ENCODE results near the gene HHIPL1.

The HHIPL1 gene

DNA sequence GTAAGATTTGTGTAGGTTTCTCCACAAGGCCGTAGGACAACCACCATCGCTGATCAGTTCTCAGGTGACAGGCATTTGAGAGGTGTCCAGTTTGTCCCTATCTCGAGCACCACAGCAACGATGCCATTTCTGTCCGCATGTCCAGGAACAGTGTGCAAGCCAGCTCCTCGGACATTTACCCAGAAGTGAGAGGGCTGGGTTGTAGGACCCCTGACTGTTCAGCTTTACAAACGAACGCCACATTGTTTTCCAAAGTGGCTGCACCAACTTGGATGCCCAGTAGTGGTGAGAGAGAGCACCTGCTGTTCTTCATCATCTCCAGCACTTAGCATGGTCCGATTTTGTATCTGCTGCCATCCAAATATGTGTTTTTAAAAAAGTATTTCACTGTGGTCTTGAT, 77.8 kb downstream of the HHIPL1 start:
- H3K4me3 ChIP-seq (ENCODE audit: low read depth, low read length): no peak overlapping the region
- TF ChIP-seq, protein P1, sequence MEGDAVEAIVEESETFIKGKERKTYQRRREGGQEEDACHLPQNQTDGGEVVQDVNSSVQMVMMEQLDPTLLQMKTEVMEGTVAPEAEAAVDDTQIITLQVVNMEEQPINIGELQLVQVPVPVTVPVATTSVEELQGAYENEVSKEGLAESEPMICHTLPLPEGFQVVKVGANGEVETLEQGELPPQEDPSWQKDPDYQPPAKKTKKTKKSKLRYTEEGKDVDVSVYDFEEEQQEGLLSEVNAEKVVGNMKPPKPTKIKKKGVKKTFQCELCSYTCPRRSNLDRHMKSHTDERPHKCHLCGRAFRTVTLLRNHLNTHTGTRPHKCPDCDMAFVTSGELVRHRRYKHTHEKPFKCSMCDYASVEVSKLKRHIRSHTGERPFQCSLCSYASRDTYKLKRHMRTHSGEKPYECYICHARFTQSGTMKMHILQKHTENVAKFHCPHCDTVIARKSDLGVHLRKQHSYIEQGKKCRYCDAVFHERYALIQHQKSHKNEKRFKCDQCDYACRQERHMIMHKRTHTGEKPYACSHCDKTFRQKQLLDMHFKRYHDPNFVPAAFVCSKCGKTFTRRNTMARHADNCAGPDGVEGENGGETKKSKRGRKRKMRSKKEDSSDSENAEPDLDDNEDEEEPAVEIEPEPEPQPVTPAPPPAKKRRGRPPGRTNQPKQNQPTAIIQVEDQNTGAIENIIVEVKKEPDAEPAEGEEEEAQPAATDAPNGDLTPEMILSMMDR (IDR thresholded peaks at IDR 0.05; ENCODE audit: borderline replicate concordance, insufficient read depth, low read depth, low read length): no peak

DNA sequence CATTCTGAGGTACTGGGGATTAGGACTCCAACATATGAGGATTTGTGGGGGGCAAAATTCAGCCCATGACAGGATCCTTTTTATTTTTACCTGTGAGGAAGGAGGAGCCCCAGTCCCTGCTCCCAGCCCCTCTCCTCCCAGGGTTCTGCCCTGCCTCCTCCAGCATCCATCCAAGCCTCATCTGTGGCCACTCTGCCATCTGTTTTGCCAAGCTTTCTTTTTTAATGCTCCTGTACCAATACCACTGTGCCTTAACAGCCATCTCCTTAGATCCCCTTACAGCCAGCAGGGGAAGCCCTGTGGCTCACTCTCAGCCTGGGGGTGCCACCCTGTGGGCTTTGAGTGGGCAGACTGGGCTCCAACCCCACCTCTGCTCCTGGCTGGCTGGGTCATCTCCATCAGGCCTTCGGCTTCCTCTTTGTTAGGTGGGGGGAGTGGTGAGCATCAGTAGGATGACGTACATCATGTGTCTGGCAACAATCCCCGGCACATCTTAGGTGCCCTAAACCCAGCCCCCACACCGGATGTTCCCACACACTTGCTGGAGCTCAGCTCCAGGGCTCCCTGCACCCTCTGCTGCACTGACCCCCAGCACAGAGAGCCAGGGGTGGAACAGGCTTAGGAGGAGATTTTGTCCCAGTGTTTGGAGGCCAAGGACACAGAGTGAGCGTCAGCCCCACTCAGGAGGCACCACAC, 79.4 kb downstream of the HHIPL1 start:
- no peak overlapping the region for H3K4me3 ChIP-seq (ENCODE audit: low read depth, low read length)
- TF ChIP-seq, protein P1 (IDR thresholded peaks at IDR 0.05; ENCODE audit: borderline replicate concordance, insufficient read depth, low read depth, low read length): no peak

DNA sequence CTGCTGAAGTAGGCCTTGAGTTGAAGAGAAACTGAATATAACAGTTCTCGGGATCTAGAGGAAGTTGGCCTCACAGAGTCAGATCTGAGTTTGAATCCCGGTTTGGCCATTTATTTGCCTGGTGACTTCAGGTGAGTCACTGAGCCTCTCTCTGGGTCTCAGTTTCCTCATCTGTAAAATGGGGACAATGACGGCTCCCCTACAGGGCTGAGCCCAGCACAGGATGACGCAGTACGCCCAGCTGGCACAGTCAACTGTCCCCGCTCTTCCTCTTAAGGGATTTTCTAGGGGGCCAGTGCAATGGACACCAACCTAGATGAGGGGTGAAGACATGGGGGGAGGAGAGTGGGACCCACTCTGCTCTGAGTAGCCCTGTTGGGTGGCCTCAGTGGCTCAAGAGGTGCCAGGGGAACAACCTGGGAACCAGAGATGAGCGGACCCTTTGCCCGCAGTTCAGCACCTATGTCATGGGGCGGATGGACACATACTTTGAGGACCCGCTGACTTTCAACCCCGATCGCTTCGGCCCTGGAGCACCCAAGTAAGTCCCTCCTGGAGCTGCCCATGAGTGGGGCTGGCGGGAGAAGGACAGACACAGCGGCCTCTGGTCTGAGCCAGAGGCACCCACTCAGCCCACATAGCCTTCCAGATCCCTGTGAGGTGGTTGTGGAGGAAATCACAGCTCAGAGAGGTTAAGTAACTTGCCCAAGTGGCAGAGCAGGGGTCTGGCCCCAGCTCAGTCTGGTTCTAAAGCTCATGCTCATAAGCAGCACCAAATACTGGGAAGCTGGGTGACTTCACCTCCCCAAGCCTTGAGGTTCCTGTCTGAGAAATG, 80.2 kb downstream of the HHIPL1 start:
- TF ChIP-seq, protein P1 (IDR thresholded peaks at IDR 0.05; ENCODE audit: borderline replicate concordance, insufficient read depth, low read depth, low read length): no peak
- H3K4me3 ChIP-seq (ENCODE audit: low read depth, low read length): no peak overlapping the region

DNA sequence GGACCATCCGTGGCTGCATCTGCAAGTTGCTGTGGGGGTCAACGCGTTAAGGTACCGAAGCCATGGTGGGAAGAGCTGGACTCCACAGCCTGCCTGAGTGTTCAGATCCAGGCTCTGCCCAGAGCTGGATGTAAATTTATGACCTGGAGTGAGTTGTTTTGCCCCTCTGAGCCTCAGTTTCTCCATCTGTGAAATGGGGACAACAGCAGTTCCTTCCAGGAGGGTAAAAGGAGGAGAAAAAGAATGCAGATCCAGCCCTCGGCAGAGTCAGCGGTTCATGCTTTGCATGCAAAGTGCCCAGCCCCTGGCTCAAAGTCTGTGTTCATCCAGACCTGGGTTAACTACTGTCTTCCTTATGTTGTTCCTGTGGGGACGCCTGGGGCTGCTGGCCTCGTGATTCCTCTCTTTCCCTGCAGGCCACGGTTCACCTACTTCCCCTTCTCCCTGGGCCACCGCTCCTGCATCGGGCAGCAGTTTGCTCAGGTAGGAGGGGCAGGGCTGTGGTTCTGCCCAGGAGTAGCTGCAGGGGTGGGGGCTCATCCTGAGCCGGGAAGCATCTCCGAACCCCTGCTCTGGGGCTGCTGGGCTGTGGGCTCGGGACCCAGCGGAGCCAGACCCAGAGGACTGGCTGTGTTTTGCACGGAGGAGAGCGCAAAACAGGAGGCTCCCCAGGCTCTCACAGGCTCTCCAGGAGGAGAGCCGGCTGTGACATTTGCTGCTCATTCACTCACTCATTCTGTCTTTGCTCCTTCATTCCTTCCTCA, 81.0 kb downstream of the HHIPL1 start:
- TF ChIP-seq, protein P1 (IDR thresholded peaks at IDR 0.05; ENCODE audit: borderline replicate concordance, insufficient read depth, low read depth, low read length): no peak

DNA sequence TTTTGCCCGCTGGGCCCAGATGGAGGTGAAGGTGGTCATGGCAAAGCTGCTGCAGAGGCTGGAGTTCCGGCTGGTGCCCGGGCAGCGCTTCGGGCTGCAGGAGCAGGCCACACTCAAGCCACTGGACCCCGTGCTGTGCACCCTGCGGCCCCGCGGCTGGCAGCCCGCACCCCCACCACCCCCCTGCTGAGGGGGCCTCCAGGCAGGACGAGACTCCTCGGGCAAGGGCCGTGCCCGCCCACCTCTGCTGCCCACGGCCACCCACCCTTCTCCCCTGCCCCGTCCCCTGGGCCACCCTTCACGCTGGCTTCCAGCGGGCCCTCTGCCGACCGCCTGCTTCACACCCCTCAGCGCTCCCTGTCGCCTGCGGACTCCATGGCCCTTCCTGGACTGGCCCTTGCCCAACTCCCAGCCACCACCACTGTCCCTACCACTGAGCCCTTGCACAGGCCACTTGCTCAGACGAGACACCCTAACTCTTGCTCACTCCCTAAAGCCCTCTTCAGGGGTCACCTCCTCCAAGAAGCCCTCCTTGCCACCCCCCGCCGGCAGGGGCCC, 81.7 kb downstream of the HHIPL1 start:
- TF ChIP-seq, protein P1 (IDR thresholded peaks at IDR 0.05; ENCODE audit: borderline replicate concordance, insufficient read depth, low read depth, low read length): no peak

More for the DNA sequence above, 81.0 kb downstream of the HHIPL1 start:
- no peak overlapping the region for H3K4me3 ChIP-seq (ENCODE audit: low read depth, low read length)

DNA sequence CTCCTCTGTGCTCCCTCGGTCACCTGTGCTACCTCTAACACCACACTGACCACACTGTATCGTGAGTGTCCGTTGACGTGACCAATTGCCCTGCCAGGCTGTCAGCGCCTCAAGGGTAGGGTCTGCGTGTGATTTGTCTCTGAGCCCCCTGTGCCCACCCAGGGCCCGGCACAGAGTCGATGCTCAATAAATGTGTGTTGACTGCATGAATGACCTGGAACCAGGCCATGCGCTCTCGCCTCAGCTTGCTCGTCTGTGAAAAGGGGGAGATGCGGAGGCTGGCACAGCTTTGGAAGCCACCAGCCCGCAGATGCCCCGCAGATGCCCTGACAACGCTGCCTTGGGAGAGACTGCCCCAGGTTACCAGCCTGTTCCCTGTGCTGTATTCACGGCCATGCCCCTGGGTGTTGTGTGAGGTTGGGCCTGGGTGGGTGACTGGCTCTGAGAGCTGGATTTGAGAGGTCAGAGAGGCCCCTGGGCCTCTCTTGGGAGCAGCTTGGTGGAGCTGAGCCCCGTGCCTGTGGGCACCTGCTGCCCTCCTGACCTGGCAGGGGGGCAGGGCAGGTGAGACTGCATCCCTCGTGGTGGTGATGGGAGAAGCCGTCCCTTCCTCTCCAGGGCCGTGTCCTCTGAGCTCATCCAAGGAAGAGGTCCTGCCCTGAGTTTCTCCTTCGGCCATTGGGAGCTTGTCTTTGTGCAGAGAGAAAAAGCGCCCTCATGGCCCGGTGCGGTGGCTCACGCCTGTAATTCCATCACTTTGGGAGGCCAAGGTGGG, 82.4 kb downstream of the HHIPL1 start:
- H3K4me3 ChIP-seq (ENCODE audit: low read depth, low read length): no peak overlapping the region
- TF ChIP-seq, protein P1 (IDR thresholded peaks at IDR 0.05; ENCODE audit: borderline replicate concordance, insufficient read depth, low read depth, low read length): no peak

More for the DNA sequence above, 81.7 kb downstream of the HHIPL1 start:
- H3K4me3 ChIP-seq (ENCODE audit: low read depth, low read length): no peak overlapping the region

Measured in GM12875 (cell line).